ENCODE measurements around the gene SH3PXD2B. TPM values are rescaled to one million over a fixed set of nuclear protein-coding genes. Genes with fewer than 3 reads are reported as not detected.

SH3PXD2B gene
- total and polyA plus RNA-seq, 2 experiments from 2014 or later: 15.2 to 19.8 TPM

GRCh38 chr5:172425402-172425801, 28.9 kb downstream of the SH3PXD2B start:
- no peaks in the 10 kb centered on the region for H3K9me3 ChIP-seq (ENCODE audit: low read depth)
- no peaks in the 10 kb centered on the region for H3K27me3 ChIP-seq (replicated peaks; ENCODE audit: insufficient read depth)
- 60 to 66% methylated on average over 12 of the region's 12 CpGs for WGBS, 2 experiments (ENCODE audit: low coverage in 1 of 2, low lambda C conversion rate in 2 of 2, missing lambda C conversion rate in 2 of 2)
- peaks cover 28% of the 10 kb centered on the region for H3F3A ChIP-seq (ENCODE audit: insufficient read depth)
- no peak overlapping the region for H3K4me3 ChIP-seq
- peaks cover 84% of the 10 kb centered on the region for H3K79me2 ChIP-seq (ENCODE audit: insufficient read depth)
- in situ Hi-C loops (cut with MboI): no loop called here
- H3K9me2 ChIP-seq (ENCODE audit: insufficient read depth): no peaks in the 10 kb centered on the region
- no peak for DNase-seq
- H4K20me1 ChIP-seq (ENCODE audit: insufficient read depth): no peaks in the 10 kb centered on the region
- TF ChIP-seq EZH2phosphoT487 (IDR thresholded peaks at IDR 0.05; ENCODE audit: insufficient read depth, low read depth): no peak
- no peak for TF ChIP-seq EZH2 (IDR thresholded peaks at IDR 0.05; ENCODE audit: insufficient read depth, poor library complexity, severe bottlenecking)
- H2AFZ ChIP-seq: no peak overlapping the region
- no peak overlapping the region for H3K4me2 ChIP-seq (ENCODE audit: unreplicated experiment)
- H3K4me1 ChIP-seq (ENCODE audit: insufficient read depth): peaks cover 49% of the 10 kb centered on the region
- H3K36me3 ChIP-seq (ENCODE audit: low read depth): no peaks in the 10 kb centered on the region
- no peak overlapping the region for H3K9ac ChIP-seq
- H3K27ac ChIP-seq: no peak overlapping the region

GRCh38 chr5:172424808-172425207, 29.5 kb downstream of the SH3PXD2B start:
- no peak overlapping the region for H3K9ac ChIP-seq
- peaks cover 28% of the 10 kb centered on the region for H3F3A ChIP-seq (ENCODE audit: insufficient read depth)
- 76 to 80% methylated on average over 6 of the region's 6 CpGs for WGBS, 2 experiments (ENCODE audit: low coverage in 1 of 2, low lambda C conversion rate in 2 of 2, missing lambda C conversion rate in 2 of 2)
- no peak for DNase-seq
- H3K4me2 ChIP-seq (ENCODE audit: unreplicated experiment): no peak overlapping the region
- no peaks in the 10 kb centered on the region for H3K27me3 ChIP-seq (replicated peaks; ENCODE audit: insufficient read depth)
- TF ChIP-seq EZH2phosphoT487 (IDR thresholded peaks at IDR 0.05; ENCODE audit: insufficient read depth, low read depth): no peak
- H3K36me3 ChIP-seq (ENCODE audit: low read depth): no peaks in the 10 kb centered on the region
- H3K79me2 ChIP-seq (ENCODE audit: insufficient read depth): peaks cover 80% of the 10 kb centered on the region
- H3K4me1 ChIP-seq (ENCODE audit: insufficient read depth): peaks cover 51% of the 10 kb centered on the region
- H3K9me2 ChIP-seq (ENCODE audit: insufficient read depth): no peaks in the 10 kb centered on the region
- H3K4me3 ChIP-seq: no peak overlapping the region
- no peaks in the 10 kb centered on the region for H3K9me3 ChIP-seq (ENCODE audit: low read depth)
- no peak overlapping the region for H3K27ac ChIP-seq
- H2AFZ ChIP-seq: no peak overlapping the region
- H4K20me1 ChIP-seq (ENCODE audit: insufficient read depth): no peaks in the 10 kb centered on the region
- in situ Hi-C loops (cut with MboI): no loop called here

- H4K20me1 ChIP-seq (ENCODE audit: insufficient read depth): no peaks in the 10 kb centered on the region
- 66% methylated on average over 3 of the region's 3 CpGs for WGBS, 2 experiments (ENCODE audit: low coverage in 1 of 2, low lambda C conversion rate in 2 of 2, missing lambda C conversion rate in 2 of 2)
- H2AFZ ChIP-seq: no peak overlapping the region
- DNase-seq: no peak
- H3K4me1 ChIP-seq (ENCODE audit: insufficient read depth): peaks cover 52% of the 10 kb centered on the region
- in situ Hi-C loops (cut with MboI): no loop called here
- no peak for TF ChIP-seq EZH2 (IDR thresholded peaks at IDR 0.05; ENCODE audit: insufficient read depth, poor library complexity, severe bottlenecking)
- no peak for TF ChIP-seq EZH2phosphoT487 (IDR thresholded peaks at IDR 0.05; ENCODE audit: insufficient read depth, low read depth)
- H3K27ac ChIP-seq: no peak overlapping the region
- no peak overlapping the region for H3K4me3 ChIP-seq
- no peaks in the 10 kb centered on the region for H3K9me2 ChIP-seq (ENCODE audit: insufficient read depth)
- no peaks in the 10 kb centered on the region for H3K9me3 ChIP-seq (ENCODE audit: low read depth)
- no peak overlapping the region for H3K4me2 ChIP-seq (ENCODE audit: unreplicated experiment)
- H3K79me2 ChIP-seq (ENCODE audit: insufficient read depth): peaks cover 86% of the 10 kb centered on the region
- H3F3A ChIP-seq (ENCODE audit: insufficient read depth): peaks cover 32% of the 10 kb centered on the region
- no peak overlapping the region for H3K9ac ChIP-seq
- H3K27me3 ChIP-seq (replicated peaks; ENCODE audit: insufficient read depth): no peaks in the 10 kb centered on the region
- H3K36me3 ChIP-seq (ENCODE audit: low read depth): no peaks in the 10 kb centered on the region
These were observed 30.2 kb downstream of the SH3PXD2B start for GRCh38 chr5:172424111-172424490.

- Histone ChIP-seq H4K20me1 (ENCODE audit: insufficient read depth) (no peaks in the 10 kb centered on the region), H3K36me3 (ENCODE audit: low read depth) (no peaks in the 10 kb centered on the region), H2AFZ (no peak overlapping the region), H3K9ac (no peak overlapping the region), H3K27ac (no peak overlapping the region), H3K9me3 (ENCODE audit: low read depth) (no peaks in the 10 kb centered on the region), H3K4me2 (ENCODE audit: unreplicated experiment) (no peak overlapping the region), H3K9me2 (ENCODE audit: insufficient read depth) (no peaks in the 10 kb centered on the region), H3K4me1 (ENCODE audit: insufficient read depth) (peaks cover 52% of the 10 kb centered on the region), H3K27me3 (replicated peaks; ENCODE audit: insufficient read depth) (no peaks in the 10 kb centered on the region), H3K4me3 (no peak overlapping the region), H3F3A (ENCODE audit: insufficient read depth) (peaks cover 32% of the 10 kb centered on the region), H3K79me2 (ENCODE audit: insufficient read depth) (peaks cover 89% of the 10 kb centered on the region)
- in situ Hi-C loops (cut with MboI): no loop called here
- no peak for TF ChIP-seq EZH2 (IDR thresholded peaks at IDR 0.05; ENCODE audit: insufficient read depth, poor library complexity, severe bottlenecking)
- no peak for TF ChIP-seq EZH2phosphoT487 (IDR thresholded peaks at IDR 0.05; ENCODE audit: insufficient read depth, low read depth)
- DNase-seq: no peak
- 89 to 90% methylated on average over 17 to 20 of the region's 20 CpGs for WGBS, 2 experiments (ENCODE audit: low coverage in 1 of 2, low lambda C conversion rate in 2 of 2, missing lambda C conversion rate in 2 of 2)
These were observed 30.8 kb downstream of the SH3PXD2B start for GRCh38 chr5:172423379-172424110.
